CD4-positive, alpha-beta T cell treated with Interferon gamma for 1 hour (primary cell): ENCODE measurements around the gene CALM1.

ENCODE experiments used
- DNase-seq: peaks from one replicate; pipeline ENCODE4 v3.0.0-alpha.2; 2020

The CALM1 gene

DNA sequence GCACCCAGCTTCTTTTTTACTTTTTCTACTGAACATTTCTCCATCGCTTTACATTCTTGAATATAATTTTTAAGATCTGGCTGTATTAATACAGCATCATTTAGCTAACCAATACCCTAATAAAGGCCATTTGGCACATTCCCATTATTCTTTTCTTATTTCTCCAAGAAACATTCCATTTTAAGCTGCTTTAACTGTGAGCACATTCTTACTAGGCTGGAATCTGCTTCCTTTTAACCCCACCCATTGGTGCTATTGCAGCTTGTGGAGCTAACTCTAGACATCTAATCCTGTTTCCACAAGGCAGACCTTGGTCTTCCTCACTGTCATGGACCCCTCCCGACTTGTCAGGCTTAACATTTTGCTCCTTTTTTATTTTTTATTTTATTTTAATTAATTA lies 15.2 kb downstream of the CALM1 start:
- no peak for DNase-seq

DNA sequence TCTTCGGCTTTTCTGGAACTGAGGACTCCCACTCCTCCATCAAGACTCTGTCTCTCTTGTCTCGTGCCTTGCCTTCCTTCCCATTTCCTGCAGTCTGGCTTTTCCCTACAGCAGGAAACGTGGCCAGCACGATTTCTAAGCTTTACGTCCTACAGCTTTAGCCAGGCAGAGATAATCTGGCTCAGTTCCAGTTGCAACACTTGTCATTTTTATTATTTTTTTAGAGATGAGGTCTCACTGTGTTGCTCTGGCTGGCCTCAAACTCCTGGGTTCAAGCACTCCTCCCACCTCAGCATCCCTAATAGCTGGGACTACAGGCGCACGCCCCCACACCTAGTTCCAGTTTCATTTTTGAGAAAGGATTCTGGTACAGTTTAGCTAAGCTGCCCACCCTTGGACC lies 19.9 kb downstream of the CALM1 start:
- DNase-seq: no peak

DNA sequence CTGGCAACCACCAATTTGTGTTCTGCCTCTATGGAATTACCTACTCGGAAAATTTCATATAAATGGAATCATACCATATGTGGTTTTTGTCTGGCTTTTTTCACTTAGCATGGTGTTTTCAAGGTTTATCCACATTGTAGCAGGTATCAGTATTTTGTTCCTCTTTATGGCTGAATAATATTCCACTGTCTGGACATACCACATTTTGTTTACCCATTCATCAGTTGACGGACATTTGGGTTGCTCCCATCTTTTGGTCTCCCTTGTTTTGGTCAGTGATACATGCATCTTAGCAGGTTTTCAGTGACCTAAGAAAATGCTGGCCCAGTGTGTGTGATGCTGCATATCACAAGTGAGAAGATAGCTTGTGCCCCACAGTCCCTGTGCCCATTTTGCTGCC lies 21.2 kb downstream of the CALM1 start:
- DNase-seq: no peak

DNA sequence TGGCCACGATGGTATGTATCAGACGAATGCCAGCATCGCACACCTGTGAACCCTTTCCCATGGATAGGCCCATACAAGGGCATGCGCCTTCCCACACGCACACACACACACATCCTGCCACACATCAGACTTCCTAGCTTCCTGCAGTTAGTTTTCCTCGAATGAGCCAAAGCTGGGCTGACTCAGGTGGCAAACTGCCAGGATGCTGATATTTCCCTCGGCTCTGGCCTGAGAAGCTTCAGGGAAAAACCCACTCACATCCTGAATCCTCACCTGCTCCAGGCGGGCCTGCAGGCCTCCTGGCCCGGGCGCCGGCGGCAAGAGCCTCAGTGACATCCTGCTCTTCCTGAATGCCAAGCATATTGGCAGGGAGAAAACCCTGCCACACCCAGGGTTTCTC lies 22.4 kb downstream of the CALM1 start:
- DNase-seq: no peak

GRCh38 chr14:90421001-90421631 lies 24.3 kb downstream of the CALM1 start:
- DNase-seq: no peak

DNA sequence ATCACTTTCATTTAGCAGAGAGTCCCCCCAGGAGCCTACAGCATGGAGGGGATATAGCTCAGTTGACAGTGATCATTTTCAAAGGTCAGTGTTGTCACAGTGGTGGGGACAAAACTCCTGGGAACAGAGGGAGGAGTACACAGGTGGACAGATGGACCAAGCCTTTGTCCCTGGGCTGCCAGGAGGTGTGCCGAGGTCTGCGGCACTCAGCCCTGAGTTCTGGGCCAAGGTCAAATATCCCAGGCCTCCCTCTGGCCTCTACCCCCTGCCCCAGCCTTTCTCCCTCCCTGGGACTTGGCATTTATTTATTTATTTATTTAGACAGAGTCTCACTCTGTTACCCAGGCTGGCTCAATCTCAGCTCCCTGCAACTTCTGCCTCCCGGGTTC lies 24.8 kb downstream of the CALM1 start:
- DNase-seq: no peak

GRCh38 chr14:90423166-90423565 lies 26.3 kb downstream of the CALM1 start:
- no peak for DNase-seq

GRCh38 chr14:90424075-90424474 lies 27.2 kb downstream of the CALM1 start:
- DNase-seq: no peak

- no peak for DNase-seq
Measured at GRCh38 chr14:90424686-90425372, 28.0 kb downstream of the CALM1 start.

- DNase-seq: no peak
Measured at GRCh38 chr14:90425373-90425879, 28.6 kb downstream of the CALM1 start.

DNA sequence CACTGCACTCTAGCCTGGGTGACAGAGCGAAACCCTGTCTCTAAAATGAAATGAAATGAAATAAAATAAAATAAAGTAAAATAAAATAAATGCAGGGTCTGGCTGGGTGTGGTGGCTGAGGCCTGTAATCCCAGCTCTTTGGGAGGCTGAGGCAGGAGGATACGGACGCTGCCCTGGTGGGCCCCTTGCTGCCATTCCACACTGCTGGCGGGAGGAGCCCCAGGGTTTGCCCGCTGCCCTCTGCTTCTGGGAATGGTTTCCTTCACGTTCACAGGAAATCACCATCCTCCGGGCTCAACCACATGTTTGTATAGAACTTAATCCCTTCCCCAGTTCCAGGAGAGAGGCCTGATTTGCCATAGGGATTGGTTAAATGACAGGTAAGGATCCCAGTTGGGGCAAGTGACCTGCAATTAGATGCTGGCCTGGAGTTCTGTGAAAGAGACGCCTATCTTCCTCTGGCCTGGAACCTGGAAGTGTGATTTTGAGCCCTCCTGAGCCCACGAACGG lies 29.3 kb downstream of the CALM1 start:
- DNase-seq: no peak

DNA sequence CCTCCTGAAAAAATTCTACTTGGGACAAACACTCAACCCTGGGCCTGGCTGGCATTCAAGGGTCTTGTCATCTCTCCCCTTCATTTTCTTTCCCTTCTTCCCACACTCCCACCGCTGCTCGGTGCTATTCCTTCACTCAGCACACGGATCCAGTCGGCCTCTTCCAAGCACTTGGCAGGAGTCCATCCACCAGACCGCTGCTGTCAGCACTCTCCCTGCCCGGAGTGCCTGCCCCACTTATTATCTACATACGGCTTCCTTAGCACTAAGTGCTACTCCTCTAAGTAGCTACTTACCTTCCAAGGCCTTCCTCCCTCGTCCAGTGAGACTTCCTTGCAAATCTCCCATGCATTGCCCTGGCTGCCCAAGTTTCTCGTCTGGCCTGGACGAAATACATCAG lies 29.8 kb downstream of the CALM1 start:
- no peak for DNase-seq

- DNase-seq: no peak
Measured at GRCh38 chr14:90427848-90428426, 31.1 kb downstream of the CALM1 start.

DNA sequence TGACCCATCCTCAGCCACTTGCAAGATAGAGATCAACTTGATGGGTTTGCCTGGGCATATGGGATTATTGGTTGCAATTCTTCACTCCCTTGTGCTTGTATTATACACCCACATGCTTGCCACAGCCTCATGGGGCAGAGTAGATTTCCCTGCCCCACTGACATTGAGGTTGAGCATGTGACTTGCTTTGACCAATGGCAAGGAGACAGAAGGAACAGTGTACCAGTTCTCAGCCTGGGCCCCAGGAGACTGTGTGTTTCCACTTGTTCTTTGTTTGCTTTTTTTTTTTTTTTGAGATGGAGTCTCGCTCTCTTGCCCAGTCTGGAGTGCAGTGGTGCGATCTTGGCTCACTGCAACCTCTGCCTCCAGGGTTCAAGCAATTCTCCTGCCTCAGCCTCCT lies 31.8 kb downstream of the CALM1 start:
- DNase-seq: no peak

DNA sequence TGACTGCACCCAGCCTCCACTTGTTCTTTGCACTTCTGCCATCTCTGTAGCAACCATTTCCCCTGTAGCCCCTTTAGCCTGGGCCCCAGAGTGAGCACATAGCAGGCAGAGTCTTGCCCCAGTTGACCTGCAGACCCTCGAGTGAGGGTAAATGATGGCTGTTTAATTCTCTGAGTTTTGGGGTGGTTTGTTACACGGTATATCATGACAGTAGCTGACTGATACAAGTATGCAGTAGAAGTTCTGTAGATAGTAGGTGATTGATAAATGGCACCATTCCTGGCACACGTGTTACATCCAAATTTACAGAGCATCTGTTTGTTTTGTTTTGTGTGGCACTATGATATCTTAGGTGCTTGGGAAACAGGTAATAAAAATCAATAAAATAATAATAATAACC lies 32.4 kb downstream of the CALM1 start:
- DNase-seq: no peak

GRCh38 chr14:90429754-90430153 lies 32.9 kb downstream of the CALM1 start:
- no peak for DNase-seq

- DNase-seq: no peak
Measured at GRCh38 chr14:90434370-90435020, 37.7 kb downstream of the CALM1 start.

- no peak for DNase-seq
Measured at GRCh38 chr14:90438841-90439240, 42.0 kb downstream of the CALM1 start.

- no peak for DNase-seq
Measured at GRCh38 chr14:90440021-90440451, 43.2 kb downstream of the CALM1 start.

- no peak for DNase-seq
Measured at GRCh38 chr14:90440592-90440991, 43.8 kb downstream of the CALM1 start.

DNA sequence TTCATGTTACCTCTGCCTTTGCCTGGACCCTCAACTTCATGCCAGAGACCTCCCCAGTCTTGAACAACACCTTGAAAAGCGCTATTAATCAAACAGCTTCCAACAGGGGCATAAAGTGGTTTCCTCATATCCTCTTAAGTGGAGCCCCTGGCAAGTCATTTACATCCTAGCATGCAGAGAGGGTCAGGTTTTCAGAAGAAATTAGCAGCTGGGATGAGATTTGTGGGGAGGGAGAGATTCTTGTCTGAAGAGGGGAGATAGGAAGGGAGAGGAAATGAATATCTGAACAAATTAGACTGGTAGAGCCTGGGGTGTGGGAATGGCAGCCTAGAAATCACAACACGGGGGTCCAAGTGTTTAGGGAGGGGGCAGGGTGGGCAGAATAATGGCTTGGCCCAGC lies 45.6 kb downstream of the CALM1 start:
- DNase-seq: no peak

DNA sequence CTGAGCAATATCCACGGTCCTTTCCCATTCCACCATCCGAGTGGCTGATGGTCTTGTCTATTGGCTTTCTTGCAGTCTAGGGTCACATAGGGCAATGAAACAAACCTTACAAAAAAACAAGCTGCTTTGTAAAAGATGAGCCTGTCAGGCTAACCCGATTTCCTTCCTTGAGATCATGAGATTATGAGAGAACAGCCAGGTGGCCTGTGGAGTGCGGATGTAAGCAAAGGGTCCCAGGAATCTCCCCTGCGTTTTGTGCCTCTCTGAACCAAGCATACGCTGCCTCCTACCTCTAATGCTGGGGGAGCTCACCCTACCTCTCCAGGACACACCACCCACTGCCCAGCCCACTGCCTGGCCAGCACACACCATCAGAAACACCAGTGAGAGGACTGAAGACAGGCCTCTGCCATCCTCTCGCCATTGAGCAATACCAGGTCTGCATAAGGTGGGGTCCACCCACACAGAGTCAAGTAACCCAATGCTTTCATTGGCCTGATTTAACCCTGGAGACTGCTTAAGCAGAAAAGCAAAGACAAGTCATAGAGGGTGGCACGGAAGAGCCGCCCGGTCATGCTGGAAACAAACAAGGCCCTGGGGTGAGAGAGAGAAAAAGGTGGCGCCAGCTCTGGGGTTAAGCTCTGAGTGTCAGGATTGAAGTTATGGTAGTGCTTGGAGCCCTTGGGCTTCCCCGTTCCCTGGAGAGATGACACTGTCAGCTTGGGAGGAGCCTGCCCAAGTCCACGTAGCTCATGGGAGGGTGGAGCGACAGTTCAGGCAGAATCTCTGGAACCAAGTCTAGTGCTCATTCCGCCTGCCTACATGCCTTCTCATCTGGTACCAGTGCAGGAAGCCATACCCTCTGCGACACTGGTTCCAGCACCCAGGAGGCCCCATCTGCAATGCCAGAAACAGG lies 46.6 kb downstream of the CALM1 start:
- DNase-seq: no peak
